CMK (cell line): ENCODE measurements around the gene NT5C3B.
"Not testable (repeated sequence)": the region's sequence is repeated elsewhere in the genome, so short reads cannot be mapped to it uniquely, and the experiment has no call there.

ENCODE experiments used
- DNase-seq: peaks from one replicate; pipeline ENCODE4 v3.0.0-alpha.2; 2010; ENCODE audit warnings: low read depth

Gene NT5C3B

DNA sequence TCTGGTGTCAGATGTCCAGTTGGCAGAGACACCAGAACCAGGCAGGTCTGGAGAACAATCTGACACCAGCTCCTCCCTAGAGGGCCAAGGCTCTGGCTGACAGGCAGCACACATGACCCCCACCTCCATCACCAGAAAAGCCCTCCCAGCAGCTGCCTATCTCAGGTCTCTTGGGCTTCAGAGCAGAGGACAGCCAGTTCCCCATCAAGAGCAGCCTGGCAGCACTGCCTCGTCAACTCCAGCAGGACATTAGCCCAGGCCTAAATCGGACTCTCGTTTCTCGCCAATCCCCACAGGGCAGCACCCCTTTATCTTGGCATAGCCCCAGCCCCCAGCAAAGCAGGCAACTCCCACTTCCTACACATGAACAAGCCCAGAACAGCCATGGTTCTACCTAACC, 53.9 kb downstream of the NT5C3B start:
- no peak for DNase-seq

DNA sequence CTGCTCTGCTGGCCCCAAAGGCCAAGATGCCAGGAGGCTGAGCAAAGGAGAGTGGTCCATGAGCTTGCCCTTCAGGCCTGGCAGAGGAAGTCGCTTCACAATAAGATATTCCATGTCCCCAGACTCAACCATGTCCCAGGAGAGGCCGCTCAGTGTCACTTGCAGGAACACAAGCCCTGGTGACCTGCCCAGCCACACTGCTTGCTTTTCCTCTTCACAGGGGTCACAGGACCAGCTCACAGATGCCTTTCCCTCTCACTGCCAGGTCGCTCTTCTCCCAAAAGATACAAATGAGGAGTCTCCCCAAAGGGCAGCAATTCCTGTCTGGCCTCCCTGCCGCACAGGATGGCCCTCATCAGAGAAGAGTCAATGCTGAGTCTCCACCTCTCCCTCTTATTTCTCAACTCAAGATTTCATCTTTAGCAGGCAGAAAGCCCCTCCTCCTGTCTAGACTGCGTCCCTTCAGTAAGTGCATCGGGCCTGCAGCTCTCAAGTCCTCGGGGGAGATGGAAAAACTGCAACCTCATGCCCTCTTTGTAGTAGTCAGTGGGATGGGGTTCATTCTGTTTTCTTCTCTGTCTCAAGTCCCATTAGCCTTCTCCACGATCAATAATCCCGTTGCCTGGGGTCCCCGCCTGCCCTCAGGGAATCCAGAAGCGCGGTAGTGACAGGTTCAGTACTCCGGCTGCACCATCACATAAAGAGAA, 54.5 kb downstream of the NT5C3B start:
- DNase-seq: no peak

- no peak for DNase-seq
These were observed 56.1 kb downstream of the NT5C3B start for GRCh38 chr17:41779954-41780353.

GRCh38 chr17:41777574-41778188, 58.4 kb downstream of the NT5C3B start:
- DNase-seq: no peak

- no peak for DNase-seq
These were observed 58.9 kb downstream of the NT5C3B start for GRCh38 chr17:41777157-41777573.

GRCh38 chr17:41776262-41776900, 59.7 kb downstream of the NT5C3B start:
- not testable (repeated sequence) for DNase-seq

GRCh38 chr17:41775394-41776226, 60.4 kb downstream of the NT5C3B start:
- no peak for DNase-seq
